GM12873 (cell line): ENCODE results near the gene OPN3.

Source experiments
- TF ChIP-seq, protein P1 (sequence below): IDR thresholded peaks from 2 replicates; pipeline ENCODE4 v1.5.1; 2012; ENCODE audit warnings: low read depth, mild to moderate bottlenecking, moderate library complexity, low read length, control low read depth; ENCODE audit not compliant: insufficient read depth; ENCODE audit errors: missing control alignments

Gene OPN3

DNA sequence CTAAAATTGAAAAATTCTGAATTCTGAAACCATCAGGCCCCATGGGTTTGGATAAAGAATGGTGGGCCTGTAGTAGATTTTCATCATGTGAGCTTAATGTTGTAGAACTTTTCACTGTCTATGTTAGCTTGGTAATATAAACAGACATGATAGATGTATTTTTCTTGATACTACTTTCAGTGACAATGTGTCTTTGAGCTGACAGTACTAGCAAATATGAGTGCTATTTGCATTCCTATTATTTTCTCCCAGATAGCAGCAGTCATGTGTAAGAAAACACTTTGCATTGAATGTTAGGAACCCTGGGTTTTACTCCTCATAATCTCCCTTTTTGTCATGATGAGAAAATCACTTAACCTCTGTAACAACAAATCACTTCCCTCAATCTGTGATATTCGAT is 89.9 kb downstream of the OPN3 start:
- TF ChIP-seq, protein P1, sequence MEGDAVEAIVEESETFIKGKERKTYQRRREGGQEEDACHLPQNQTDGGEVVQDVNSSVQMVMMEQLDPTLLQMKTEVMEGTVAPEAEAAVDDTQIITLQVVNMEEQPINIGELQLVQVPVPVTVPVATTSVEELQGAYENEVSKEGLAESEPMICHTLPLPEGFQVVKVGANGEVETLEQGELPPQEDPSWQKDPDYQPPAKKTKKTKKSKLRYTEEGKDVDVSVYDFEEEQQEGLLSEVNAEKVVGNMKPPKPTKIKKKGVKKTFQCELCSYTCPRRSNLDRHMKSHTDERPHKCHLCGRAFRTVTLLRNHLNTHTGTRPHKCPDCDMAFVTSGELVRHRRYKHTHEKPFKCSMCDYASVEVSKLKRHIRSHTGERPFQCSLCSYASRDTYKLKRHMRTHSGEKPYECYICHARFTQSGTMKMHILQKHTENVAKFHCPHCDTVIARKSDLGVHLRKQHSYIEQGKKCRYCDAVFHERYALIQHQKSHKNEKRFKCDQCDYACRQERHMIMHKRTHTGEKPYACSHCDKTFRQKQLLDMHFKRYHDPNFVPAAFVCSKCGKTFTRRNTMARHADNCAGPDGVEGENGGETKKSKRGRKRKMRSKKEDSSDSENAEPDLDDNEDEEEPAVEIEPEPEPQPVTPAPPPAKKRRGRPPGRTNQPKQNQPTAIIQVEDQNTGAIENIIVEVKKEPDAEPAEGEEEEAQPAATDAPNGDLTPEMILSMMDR: no peak

DNA sequence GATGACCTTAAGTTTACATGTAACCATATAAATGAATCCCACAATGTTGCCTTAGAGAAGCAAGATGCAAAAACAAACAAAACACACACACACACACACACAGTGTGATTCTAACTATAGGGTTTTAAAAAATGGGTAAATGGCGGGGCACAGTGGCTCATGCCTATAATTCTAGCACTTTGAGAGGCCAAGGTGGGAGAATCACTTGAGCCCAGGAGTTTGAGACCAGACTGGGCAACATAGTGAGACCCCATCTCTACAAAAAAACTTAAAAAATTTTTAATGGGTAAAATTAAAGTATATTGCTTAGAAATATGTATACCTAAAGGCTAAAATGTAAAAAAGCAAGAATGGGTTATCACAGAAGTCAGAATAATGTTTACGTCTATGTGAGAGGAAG is 92.2 kb downstream of the OPN3 start:
- TF ChIP-seq, protein P1: no peak
